GM15510 (cell line): ENCODE measurements around the gene SMIM10L2A.

Experiments used
- POLR2A ChIP-seq: IDR thresholded peaks from 3 replicates; pipeline ENCODE4 v1.6.1; 2011; ENCODE audit warnings: borderline replicate concordance; ENCODE audit not compliant: insufficient read length; ENCODE audit errors: extremely low read depth

SMIM10L2A gene

DNA sequence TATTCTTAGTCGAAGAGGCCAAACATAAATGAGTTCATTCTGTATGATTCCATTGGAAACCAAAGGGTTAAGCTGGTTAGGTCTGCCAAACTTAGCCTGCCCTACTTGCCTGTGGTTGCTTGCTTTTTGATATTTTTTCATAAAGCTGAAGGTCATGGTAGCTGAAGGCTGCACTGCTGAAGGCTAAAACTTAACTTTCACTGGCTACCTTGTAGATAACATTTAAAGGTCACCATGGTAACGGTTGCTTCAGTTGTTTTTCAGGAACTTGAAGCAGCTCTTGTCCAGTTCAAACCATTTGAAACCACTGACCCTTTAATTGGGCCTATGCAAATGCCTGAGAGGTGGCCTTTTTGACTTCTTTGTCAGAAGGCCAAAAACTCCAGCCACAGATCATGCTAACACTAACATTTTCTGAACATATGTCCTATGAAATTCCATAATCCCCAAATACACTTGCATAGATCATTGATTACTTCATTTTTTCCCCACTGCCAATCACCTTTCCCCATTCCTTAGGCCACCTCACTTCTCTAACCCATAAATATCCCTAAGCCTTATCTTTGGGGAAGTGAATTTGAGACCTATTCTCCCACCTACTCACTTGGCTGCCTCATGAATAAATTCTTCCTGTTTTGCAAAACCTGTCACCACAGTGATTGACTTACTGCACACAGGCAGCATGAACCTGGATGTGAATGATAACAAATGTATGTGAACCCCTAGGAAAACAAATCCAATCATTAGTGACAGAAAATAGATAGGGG lies 10.7 kb upstream of the SMIM10L2A start:
- TF ChIP-seq POLR2A: no peak

DNA sequence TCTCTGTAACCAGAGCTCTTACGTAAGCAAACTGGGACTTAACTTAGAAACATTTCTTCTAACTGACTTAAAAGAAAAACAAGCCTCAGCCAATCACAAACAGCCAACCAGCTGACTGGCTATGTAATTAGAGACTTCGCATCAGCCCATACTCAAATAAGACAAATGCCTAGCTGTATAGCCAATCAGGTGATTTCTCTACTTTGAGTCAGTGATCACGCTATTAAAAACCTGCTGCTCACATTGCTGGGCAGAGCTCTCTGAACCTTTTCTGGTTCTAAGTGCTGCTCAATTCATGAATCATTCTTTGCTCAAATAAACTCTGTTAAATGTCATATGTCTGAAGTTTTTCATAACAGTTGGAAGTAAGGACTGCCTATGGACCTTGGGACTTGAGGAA lies 9.9 kb upstream of the SMIM10L2A start:
- TF ChIP-seq POLR2A: no peak

DNA sequence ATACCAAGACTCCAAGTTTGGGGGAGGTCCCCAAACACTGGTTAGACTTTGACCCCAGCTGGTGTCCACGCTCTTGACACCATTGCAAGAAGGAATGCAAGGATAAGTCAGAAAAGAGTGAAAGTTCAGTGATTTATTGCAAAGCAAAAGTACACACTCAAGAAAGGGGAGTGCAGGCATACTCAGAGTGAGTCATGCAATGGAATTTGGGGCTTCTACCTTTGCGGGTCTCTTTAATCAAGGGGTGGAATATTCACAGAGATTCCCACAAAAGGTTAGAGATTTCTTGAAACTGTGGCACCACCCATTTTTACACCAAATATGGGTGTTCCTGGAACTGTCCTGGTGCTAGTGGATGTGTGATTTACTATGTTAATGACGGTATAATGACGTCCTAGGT lies 5.2 kb upstream of the SMIM10L2A start:
- TF ChIP-seq POLR2A: no peak

DNA sequence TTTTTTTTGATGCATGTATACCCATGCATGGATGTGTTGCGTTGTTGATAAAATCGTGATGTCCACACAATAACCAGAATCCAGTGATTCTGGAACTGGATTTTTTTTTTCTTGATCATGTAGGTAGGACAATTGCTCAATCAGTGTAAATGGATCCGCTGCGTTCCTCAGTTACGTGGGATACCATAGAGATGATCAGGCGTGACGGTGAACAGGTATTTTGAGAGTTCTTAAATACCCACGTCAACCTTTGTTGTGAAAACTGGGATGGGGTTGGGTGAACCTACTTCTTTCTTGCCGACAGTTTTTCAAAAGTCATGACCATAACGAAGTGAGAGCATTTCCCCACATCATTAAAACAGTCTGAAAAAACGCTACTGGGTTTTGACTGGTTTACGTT lies 913 bp upstream of the SMIM10L2A start:
- TF ChIP-seq POLR2A: no peak

DNA sequence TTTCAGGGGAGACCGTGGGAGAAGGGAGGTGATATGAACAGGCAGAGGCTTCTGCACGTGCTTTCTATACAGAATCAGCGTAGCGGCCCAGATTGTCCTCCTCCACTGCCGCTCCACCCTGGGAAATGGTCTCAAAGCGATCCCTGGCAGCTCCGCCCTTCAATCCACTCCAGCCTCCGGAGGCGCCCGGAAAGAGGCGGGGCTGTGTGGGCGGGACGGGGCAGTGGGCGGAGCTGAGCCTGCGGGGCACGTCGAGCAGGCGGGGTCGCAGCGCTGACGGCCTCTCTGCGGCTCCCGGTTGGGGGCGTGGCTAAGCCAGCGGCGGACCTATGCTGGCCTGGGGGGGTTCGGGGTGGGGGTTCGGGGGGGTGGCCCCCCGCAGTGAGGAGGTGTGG lies 210 bp upstream of the SMIM10L2A start:
- TF ChIP-seq POLR2A: no peak

DNA sequence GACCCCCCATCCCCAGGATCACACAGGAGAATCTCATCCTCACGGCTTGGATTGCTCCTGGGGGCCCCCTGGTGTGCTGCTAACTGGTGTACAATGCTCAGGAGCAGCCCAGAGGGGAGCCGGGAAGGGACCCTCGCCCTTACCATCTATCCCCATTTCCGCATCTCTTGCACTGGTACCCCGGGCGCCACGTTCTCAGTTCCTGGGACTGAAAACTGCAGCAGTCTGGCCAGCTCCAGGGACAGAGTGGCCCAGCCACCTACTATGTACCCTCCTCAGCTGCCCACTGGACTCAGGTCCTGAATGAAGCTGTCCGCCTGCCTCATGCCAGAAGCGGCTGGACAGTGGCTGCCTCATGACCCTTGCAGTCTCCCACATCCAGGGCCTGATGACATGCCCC lies 2.7 kb downstream of the SMIM10L2A start:
- TF ChIP-seq POLR2A: no peak

DNA sequence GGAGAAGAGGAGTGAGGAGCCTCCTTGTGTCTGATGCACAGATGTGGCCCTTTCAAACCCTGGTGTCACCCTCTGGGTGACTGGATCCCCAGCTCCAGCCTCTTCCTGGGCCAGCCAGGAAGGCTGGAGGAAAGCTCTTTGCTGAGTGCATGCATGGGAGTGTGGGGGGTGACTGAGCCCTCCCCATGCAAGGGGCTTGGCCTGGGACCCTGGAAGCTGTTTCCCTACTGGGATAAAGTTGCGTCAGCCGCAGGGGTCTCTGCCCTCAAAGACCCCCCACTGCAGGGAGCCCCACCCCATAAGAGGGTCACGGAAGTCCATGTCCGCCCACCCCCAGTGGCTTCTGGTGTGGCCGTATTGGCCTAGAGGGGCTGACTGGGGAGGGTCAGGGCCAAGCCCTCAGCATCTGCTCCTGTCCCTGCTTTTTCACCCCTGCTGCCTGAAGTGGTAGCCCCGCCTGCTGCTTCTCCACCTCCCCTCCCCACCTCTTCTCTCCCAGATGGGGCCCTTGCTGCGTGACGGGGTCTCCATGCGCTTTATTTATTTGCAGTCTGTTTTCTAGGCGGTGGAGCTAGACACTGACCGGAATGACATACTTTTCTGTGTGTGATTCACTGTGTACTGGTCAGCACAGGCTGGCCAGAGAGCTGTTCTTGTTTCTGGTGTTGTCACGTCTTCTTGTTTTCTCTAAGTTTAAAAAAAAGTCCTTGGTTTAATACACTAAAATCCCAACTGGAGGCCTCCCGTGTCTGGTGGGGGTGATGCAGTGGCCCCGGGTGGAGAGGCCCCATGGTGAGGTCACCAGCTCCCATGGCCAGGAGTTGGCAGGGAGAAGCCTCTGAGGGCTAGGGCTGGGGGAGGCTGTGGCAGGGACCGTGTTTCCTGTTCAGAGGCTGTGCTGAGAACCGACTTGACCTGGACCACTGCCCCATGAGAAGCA lies 3.6 kb downstream of the SMIM10L2A start:
- TF ChIP-seq POLR2A: no peak

DNA sequence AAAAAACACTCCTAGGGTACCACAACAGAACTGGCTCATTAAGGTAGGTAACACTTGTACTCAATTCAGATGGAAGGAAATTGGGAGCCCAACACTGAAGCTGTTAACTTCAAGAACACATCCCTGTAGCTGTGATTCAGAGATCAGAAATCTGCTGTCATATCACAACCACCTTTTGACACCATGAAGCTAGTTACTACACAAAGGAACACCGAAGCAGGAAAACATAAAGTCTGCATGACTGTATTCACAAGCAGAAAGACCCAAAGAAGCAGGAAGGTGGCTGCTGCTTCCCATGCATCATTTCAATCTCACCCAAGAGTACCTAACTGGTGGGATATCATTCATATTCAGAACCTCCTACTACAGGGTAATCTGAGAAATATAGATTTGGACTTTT lies 7.7 kb downstream of the SMIM10L2A start:
- TF ChIP-seq POLR2A: no peak

DNA sequence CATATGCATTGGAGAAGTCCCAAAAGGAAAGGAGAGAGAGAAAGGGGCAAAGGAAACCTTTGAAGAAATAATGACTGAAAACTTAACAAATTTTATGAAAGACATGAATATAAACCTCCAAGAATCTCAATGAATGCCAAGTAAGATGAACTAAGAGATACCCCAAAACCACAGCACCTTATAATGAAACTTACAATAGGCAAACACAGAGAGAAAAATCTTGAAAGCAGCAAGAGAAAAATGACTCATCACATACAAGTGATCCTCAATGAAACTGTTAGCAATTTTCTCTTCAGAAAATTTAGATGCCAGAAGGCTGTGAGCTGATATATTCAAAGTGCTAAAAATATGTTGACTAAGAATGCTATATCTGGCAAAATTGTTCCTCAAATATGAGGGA lies 10.1 kb downstream of the SMIM10L2A start:
- no peak for TF ChIP-seq POLR2A

DNA sequence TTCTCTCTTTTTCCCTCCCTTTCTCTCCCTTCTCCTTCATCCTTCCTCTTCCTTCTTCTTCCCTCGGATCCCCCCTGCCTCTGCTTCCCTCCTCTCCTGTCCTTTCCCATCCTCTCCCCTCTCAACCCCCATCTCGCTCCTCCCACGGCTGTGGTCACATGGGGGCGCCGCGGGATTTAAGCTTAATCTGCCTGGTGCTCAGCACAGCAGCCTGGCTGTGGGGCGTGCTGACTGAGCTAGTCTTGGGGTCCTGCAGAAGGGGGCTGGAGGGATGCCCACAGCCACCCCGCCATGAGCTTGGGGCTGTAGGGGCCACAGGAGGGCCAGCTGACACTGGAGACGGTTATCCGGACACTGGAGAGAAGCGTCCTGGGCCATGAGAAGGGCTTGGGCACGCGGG lies 10.7 kb downstream of the SMIM10L2A start:
- no peak for TF ChIP-seq POLR2A

DNA sequence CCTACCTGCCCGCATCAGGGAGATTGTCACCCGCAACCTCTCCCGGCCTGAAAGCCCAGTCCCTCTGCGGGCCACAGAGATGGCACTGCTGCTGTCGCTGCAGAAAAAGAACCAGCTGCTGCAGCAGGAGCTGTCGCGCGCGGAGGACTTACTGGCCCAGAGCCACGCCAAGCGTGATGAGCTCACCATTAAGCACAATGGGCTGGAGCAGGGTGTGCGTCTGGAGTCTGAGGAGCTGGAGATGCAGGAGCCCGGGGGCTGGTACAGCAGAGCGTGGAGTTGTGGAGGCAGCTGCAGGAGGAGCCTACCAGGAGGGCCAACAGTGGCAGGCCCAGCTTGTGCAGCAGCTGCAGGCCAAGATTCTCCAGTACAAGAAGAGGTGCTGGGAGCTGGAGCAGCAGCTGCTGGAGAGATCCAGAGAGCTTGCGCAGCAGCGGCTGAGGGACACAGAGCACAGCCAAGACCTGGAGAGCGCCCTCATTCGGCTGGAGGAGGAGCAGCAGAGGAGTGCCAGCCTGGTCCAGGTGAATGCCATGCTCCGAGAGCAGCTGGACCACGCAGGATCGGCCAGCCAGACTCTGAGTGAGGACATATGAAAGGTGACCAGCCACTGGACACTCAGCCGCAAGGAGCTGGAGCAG lies 11.3 kb downstream of the SMIM10L2A start:
- TF ChIP-seq POLR2A: no peak

DNA sequence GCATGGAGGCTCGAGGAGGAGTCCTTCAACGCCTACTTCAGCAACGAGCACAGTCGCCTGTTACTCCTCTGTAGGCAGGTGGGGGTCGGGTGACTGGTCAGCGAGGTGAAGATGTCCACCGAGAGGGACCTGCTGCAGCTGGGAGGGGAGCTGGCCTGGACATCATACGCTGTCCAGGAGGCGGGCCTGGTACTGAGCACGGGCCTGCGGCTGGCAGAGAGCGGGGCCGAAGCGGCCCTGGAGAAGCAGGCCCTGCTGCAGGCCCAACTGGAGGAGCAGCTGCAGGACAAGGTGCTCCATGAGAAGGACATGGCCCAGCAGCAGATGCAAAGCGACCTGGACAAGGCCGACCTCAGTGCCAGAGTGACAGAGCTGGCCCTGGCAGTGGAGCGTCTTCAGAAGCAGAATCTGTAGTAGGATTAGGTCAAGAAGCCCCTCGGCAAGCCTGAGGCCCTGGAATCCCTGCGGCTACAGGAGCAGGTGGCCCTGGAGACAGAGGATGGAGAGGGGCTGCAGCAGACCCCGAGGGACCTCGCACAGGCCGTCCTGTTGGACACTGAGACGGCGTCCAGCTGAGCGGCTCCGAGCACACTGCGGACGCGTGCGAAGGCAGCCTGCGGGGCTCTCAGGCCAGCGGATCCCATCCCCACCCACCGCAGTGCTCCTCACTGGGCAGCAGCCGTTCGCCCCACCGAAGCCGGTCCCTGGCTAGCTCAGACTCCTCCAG lies 11.9 kb downstream of the SMIM10L2A start:
- TF ChIP-seq POLR2A: no peak

DNA sequence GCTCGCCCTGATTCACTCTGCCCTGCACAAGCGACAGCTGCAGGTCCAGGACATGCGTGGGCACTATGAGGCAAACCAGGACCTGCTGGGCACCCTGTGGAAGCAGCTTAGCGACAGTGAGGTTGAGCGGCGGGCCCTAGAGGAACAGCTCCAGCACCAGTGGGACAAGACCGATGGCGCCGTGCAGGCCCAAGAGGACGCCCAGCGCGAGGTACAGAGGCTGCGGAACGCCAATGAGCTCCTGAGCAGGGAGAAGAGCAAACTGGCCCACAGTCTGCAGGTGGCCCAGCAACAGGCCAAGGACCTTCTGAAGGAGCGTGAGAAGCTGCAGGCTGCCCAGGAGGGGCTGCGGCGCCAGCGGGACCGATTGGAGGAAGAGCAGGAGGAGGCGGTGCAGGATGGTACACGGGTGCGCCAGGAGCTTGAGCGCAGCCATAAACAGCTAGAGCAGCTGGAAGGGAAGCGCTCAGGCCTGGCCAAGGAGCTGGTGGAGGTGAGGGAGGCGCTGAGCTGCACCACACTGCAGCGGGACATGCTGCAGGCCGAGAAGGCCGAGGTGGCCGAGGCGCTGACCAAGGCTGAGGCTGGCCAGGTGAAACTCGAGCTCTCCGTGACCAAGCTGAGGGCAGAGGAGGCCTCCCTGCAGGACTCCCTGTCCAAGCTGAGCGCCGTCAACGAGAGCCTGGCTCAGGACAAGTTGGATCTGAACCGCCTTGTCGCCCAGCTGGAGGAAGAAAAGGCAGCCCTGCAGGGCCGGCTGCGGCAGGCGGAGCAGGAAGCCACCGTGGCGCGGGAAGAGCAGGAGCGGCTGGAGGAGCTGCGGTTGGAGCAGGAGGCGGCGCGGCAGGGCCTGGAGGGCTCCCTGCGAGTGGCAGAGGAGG lies 12.8 kb downstream of the SMIM10L2A start:
- TF ChIP-seq POLR2A: no peak
